Mucosa of gallbladder (tissue), 1 donor: ENCODE measurements around the gene C20orf144. TPM values are rescaled to one million over a fixed set of nuclear protein-coding genes. Genes with fewer than 3 reads are reported as not detected.
A peak's percentile ranks its signal among the peaks of the same experiment; 100 is the strongest.

Experiments
- DNase-seq: peaks from one replicate; pipeline ENCODE4 v3.0.0-alpha.2; 2020; ENCODE audit warnings: low spot score
- total RNA-seq: library from RNA; stranded (reverse); gene quantifications from one replicate; pipeline ENCODE4 v1.2.1, GENCODE V29; 2021
- donor health status: DM: no; HTN: no; CAD: no.

C20orf144 gene
- total RNA-seq, 1 donor from 2014 or later, result 0.09 TPM

DNA sequence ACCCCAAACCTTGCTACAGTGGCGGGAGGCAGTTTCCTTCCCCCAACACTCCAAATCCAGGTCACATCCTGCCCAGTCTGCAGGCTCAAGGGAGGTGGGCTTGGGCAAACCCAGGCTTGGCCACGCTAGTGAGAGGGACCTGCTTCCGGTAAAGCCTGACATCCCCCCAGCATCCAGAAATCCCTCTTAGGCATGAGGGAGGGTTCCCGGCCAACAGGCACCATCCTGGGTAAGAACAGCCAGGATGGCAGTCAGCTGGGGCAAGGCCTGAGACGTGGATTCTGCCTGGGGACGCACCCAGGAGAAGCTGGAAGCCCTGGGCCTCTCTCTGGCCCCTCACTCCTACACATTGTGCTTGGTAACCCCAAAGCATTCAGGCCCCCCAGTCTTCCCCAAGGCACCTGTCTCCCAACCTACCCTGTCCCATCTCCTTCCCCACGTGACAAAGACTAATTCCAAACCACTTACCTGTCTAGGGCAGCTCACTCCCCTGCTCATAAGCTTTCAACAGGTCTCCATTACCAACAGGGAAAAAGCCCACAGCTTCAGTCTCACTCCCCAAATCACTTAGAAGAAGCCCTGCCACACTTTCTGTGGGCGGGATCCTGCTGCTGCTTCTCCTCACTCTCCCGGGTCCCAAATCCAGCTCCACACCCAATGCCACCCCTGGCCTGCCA is 2.1 kb downstream of the C20orf144 start:
- DNase-seq, result no peak

DNA sequence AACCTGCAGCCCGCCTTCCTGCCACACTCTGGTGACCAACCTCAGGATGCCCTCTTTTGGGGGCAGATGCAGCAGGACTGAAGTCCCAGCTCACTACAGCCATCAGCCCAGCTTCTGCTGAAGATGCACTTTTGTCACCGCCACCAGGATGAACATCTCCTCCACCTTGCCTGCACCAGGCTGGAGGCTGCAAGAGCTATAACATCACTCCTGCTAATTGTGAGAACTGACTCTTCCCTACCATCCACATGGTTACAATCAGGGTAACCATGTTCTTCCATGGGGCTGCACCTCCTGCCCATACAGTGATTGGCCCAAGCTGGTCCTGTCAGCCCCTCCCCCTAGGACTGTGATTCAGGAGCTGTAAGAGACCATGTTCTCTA is 2.6 kb downstream of the C20orf144 start:
- DNase-seq, result no peak

- peak; percentile 98 for DNase-seq
Measured at GRCh38 chr20:33666293-33667244, 4.4 kb downstream of the C20orf144 start, which contains the start of gene ACTL10. ACTL10 (plus strand) TSS chr20:33666943; CDS start chr20:33667498, 555 bp downstream.

DNA sequence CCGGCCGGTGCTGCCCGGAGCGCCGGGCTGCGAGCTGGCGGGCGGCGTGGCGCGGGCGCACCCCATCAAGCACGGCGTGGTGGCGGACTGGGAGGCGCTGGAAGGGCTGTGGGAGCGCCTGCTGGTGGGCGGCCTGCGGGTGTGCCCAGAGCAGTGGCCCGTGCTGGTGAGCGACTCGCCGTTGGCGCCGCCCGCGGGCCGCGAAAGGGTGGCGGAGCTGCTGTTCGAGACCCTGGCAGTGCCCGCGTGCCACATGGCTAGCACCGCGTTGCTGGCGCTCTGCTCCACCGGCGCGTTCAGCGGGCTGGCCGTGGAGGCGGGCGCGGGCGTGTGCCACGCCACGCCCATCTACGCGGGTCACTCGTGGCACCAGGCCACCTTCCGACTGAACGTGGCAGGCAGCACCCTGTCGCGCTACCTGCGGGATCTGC is 5.1 kb downstream of the C20orf144 start:
- peak; percentile 38 for DNase-seq

DNA sequence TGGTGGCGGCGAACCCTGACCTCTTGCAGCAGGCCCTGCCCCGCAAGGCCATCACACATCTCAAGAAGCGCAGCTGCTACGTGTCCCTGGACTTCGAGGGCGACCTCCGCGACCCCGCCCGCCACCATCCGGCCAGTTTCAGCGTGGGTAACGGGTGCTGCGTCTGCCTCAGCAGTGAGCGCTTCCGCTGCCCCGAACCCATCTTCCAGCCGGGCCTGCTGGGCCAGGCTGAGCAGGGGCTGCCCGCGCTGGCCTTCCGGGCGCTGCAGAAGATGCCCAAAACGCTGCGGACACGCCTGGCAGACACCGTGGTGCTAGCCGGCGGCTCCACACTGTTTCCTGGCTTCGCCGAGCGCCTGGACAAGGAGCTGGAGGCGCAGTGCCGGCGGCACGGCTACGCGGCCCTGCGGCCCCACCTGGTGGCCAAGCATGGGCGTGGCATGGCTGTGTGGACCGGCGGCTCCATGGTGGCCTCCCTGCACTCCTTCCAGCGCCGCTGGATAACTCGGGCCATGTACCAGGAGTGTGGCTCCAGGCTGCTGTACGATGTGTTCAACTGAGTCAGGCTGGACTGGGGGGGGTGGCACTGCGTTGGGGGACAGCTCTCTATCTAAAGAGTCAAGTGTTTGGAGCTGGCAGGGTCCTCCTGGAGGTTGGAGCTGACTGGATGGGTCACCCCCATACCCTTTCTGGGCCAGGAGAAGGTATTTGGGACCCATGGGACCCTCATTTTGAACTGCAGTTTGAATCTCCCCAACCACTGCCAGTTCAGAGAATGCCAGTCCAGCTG is 5.7 kb downstream of the C20orf144 start:
- DNase-seq, result peak; percentile 78

DNA sequence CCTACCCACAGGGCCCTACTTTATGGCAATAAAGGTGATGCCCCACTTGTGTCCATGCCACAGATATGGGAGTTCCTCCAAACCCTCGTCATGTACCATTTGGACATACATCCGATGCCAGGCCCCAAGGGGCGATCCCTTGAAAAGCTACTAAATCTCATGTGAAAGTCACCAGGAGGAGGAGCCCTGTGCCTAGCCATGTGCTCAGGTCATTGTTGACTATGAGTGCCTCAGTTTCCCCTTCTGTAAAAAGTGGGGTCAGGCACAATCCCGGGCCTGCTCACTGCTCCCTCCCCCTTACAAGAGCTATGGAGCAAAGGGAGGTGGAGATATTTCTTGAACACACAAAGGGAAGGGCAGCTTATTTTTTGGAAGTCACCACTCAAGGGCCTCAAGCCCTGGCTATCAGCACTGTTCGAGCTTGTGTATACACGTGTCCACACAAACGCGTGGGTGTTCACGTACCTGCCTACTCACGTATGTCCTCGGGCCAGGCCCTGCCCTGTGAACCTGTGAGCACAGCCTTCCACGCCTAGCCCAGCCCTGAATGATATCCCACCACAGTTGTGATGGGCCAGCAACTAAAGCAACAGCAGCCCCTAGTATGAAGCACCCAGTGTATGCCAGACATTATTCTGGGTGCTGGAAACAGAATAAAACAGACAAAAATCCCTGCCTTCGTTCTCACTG is 6.5 kb downstream of the C20orf144 start:
- DNase-seq, result no peak

GRCh38 chr20:33669224-33669623 is 7.1 kb downstream of the C20orf144 start:
- DNase-seq, result no peak

DNA sequence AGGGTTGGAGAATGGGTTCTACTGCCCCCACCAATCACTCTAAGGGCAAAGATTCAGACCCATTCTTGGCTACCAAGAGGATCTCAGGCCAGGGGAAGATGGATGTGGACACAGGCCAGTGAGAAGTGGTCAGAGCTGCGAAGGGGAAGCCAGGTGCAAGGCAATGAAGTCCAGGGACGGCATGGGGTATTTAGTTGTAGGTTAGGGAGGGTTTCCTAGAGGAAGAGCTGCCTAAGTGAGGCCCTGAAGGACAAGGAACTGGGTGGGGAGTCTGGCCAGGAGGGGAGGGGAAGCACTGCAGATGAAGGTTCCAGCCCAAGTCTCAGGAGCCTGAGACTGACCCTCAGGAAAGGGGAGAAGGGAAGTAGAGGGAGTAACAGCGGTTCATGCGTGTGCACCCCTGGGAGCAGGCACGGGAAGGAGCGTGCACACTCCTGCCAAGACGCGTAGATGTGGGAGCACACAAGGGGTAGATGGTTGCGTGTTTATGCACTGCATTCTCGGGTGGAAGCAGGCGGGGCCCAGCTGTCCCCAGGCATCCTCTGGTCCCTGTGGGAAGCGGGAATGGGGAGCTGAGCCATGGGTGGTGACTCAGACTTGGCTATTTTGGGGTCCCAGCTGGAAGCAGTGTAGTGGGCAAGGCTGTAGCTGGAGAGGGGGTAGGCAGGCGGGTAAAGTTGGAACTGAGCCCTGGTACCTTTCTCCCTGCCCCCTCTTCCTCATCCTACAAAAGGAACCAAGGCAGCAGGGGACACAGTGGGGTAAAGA is 7.9 kb downstream of the C20orf144 start:
- DNase-seq, result no peak

DNA sequence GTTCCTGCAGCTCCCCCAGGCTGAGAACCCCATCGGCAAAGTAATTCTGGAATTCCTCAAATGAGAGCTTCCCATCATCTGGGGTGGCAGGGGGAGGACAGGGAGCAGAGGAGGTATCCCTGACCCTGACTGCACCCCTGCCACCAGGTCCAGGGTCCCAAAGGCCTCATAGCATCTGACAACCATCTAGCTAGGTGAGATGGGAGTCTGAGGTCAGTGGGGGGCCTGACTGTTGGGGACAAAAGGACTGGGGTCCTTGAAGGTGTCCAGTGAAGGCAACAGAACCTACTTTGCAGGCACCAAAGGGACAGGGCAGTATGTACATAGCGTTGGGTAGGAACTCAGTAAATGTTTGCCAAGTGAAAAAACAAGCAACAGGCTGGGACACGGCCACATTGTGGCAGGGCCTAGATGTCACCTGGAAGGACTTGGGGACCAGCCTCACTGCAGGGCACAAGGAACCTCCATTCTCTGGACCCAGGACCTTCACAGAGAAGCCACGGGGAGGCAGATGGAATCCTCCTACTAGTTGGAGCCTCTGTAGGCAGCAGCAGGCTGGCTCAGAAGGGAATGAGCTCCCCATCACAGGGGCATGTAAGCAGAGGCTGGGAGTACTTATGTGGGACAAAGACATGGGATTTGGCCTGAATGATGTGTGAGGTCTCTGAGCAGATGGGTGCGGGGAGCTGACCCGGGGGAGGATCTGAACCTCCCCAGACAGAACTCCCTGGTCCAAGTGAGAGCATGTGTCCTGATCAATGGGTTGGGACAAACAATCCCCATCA is 8.8 kb downstream of the C20orf144 start:
- DNase-seq, result no peak

DNA sequence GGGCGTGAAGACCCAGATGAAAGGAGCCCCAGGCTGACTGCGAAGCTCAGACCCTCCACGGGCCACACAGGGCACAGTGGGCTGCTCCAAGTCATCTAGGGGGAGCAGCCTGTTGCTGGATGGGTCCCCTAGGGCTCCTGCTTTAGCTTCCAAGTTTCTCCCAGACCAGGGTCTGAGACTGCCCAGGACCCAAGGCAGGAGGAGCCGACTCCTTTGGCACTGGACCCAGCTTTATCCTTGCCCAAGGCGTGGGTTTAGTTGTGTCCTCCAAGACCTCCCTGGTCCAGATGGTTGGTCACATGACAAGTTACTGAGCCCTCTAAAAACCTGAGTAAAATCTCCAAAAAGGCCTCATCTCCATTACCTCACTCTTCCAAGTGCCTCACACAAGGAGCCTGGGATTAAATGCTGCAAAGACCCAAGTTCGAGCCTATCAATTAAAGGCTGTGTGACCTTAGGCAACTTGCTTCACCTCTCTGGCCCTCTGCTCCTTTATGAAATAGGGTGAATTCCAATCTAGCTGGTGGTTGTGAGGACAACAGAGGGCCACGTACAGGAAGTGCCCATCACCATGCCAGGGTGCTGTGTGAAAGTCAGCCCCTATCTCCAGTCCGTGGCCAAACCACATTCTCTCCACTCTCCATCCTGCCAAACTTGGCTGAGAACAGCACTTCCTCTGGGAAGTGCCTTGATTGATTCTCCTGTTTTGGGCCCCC is 9.6 kb downstream of the C20orf144 start:
- DNase-seq, result no peak

GRCh38 chr20:33672426-33673113 is 10.4 kb downstream of the C20orf144 start:
- DNase-seq, result no peak

DNA sequence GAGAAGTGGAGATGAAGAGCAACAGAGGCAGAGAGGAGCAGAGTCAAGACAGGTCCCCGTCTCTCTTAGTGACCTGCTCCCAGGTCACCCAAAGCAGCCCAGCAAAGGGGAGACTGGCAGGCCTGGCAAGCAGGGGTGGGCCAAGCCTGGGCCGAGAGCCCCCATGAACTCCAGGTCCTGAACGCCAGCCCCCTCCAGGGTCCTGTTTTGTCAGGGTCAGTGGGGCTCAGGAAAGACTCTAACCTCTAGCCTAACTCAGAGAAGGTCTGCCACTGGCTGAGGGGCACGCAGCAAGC is 10.9 kb downstream of the C20orf144 start:
- no peak for DNase-seq

DNA sequence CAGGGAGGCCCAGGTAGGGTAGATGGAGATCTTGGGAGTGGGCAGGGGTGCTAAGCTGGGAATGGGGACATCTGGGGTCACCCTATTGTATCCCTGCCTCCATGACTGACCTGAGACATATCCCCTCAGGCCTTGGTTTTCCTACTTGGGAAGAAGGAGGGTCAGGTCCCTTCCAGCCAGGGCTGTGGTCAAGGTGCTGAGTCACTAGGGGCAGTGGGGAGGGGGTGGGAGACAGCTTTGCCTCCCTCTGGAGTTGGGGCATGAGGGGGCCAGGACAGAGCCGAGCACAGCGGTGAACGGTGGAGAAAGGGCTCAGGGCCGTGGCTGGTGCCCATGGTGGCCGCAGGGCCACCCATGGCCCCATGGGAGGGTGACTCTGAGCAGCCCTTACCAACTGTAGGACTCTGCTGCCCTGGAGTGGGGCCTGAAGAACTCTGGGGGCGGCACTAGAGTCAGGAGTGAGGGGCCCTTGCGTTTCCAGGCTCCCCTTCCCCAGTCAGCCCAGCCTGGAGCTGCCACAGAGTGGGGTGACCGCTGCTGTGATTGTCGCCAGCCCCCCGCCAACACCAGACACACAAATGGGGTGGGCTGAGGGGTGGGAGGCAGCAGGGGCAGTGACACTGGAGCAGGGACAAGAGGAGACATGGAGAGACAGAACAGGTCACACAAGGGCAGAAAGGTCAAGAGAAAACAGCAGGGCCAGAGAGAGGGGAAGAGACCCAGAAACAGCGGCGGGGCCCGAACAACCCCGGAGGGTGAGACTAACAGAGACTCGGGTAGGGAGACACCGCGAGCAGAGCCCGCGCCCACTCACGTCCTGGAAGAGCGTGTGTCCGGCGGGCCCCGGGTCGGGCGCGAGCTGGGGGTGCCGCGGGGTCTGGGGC is 11.5 kb downstream of the C20orf144 start:
- DNase-seq, result no peak

GRCh38 chr20:33674294-33675135 is 12.4 kb downstream of the C20orf144 start, which contains the start of gene NECAB3:
NECAB3 (minus strand) TSS chr20:33674428; CDS start chr20:33674352, 76 bp downstream.
- peak; percentile 84 for DNase-seq

GRCh38 chr20:33675136-33675959 is 13.2 kb downstream of the C20orf144 start:
- no peak for DNase-seq

- DNase-seq, result no peak
Measured at GRCh38 chr20:33676121-33676520, 14.0 kb downstream of the C20orf144 start.
